GM23338 (cell line): Measurements from ENCODE around the gene SLF2. TPM values are rescaled to one million over a fixed set of nuclear protein-coding genes. Genes with fewer than 3 reads are reported as not detected.

Experiments
- ATAC-seq: fragments of 200-7000 bp; cut with Tn5 transposase; 3 replicates; pipeline ENCODE4 v1.9.1; 2020
- DNase-seq: peaks from one replicate; pipeline ENCODE4 v3.0.0-alpha.2; 2015; ENCODE audit warnings: low spot score
- H2AFZ ChIP-seq: fragments of 200-600 bp; sonication (generic); 2 replicates; pipeline ENCODE4 v1.8.0; 2016; ENCODE audit warnings: antibody characterized with exemption, mild to moderate bottlenecking, moderate library complexity
- H3F3A ChIP-seq: fragments of 200-600 bp; sonication (generic); replicated peaks from 2 replicates; pipeline ENCODE4 v1.8.0; 2017; ENCODE audit warnings: antibody characterized with exemption, mixed run types, low read depth
- H3K27ac ChIP-seq: fragments of 200-600 bp; sonication (generic); 2 replicates; pipeline ENCODE4 v1.6.1; 2016; ENCODE audit warnings: low read depth
- H3K27me3 ChIP-seq: fragments of 200-600 bp; sonication (generic); 2 replicates; pipeline ENCODE4 v1.8.0; 2016; ENCODE audit warnings: mild to moderate bottlenecking, mixed run types, moderate library complexity; ENCODE audit not compliant: insufficient read depth
- H3K36me3 ChIP-seq: fragments of 200-600 bp; sonication (generic); 2 replicates; pipeline ENCODE4 v1.8.0; 2016; ENCODE audit warnings: mild to moderate bottlenecking; ENCODE audit not compliant: insufficient read depth
- H3K4me1 ChIP-seq: fragments of 200-600 bp; sonication (generic); 2 replicates; pipeline ENCODE4 v1.8.0; 2016; ENCODE audit warnings: mild to moderate bottlenecking, moderate library complexity; ENCODE audit not compliant: insufficient read depth
- H3K4me2 ChIP-seq: fragments of 200-600 bp; sonication (generic); 2 replicates; pipeline ENCODE4 v1.7.1; 2017; ENCODE audit warnings: mixed run types
- H3K4me3 ChIP-seq: fragments of 200-600 bp; sonication (generic); 2 replicates; pipeline ENCODE4 v1.6.1; 2016; ENCODE audit warnings: mixed run types
- H3K79me2 ChIP-seq: fragments of 200-600 bp; sonication (generic); replicated peaks from 2 replicates; pipeline ENCODE4 v1.8.0; 2017; ENCODE audit warnings: mild to moderate bottlenecking; ENCODE audit not compliant: insufficient read depth
- H3K9me2 ChIP-seq: fragments of 200-600 bp; sonication (generic); 2 replicates; pipeline ENCODE4 v1.8.0; 2017; ENCODE audit not compliant: insufficient read depth
- H4K20me1 ChIP-seq: fragments of 200-600 bp; sonication (generic); replicated peaks from 2 replicates; pipeline ENCODE4 v1.8.0; 2017; ENCODE audit warnings: mild to moderate bottlenecking; ENCODE audit not compliant: insufficient read depth
- H3K27ac Mint-ChIP-seq: 2 replicates; pipeline ENCODE4 v1.8.0; 2020; ENCODE audit warnings: inconsistent platforms, mild to moderate bottlenecking, moderate library complexity, mixed read lengths
- H3K27me3 Mint-ChIP-seq: 3 replicates; pipeline ENCODE4 v1.8.0; 2022; ENCODE audit warnings: low read depth, mild to moderate bottlenecking, moderate library complexity, mixed read lengths, inconsistent platforms; ENCODE audit not compliant: insufficient read depth, poor library complexity
- H3K36me3 Mint-ChIP-seq: 3 replicates; pipeline ENCODE4 v1.8.0; 2021; ENCODE audit warnings: low read depth, mild to moderate bottlenecking, inconsistent platforms, moderate library complexity, mixed read lengths
- H3K4me1 Mint-ChIP-seq: 3 replicates; pipeline ENCODE4 v1.8.0; 2020; ENCODE audit warnings: mild to moderate bottlenecking, inconsistent platforms, mixed read lengths
- H3K4me3 Mint-ChIP-seq: 3 replicates; pipeline ENCODE4 v1.8.0; 2021; ENCODE audit warnings: moderate library complexity, mild to moderate bottlenecking, inconsistent platforms, mixed read lengths
- H3K9me3 Mint-ChIP-seq: 3 replicates; pipeline ENCODE4 v1.8.0; 2020; ENCODE audit warnings: moderate library complexity, mild to moderate bottlenecking, inconsistent platforms, mixed read lengths
- REST ChIP-seq: IDR thresholded peaks from one replicate; pipeline ENCODE4 v1.6.1; 2018; ENCODE audit warnings: antibody characterized with exemption; ENCODE audit not compliant: unreplicated experiment
- ZNF462 ChIP-seq: fragments of 250-450 bp; sonication (Bioruptor Pico); IDR thresholded peaks from 2 replicates; pipeline ENCODE4 v1.5.0; 2020; ENCODE audit warnings: mild to moderate bottlenecking, moderate library complexity
- polyA plus RNA-seq: library from polyadenylated mRNA; unstranded; fragments of >200 nt; fragmentation: Nextera tagmentation; extraction: Ambion mirVana; gene quantifications from 2 replicates; pipeline ENCODE4 v1.2.1, GENCODE V29; 2016
- total RNA-seq: library from RNA; depleted of rRNA; stranded (reverse); fragments of >200 nt; shearing (Covaris generic); gene quantifications from 2 replicates; pipeline ENCODE4 v1.2.3, GENCODE V29; 2014

The SLF2 gene
- total and polyA plus RNA-seq, 2 experiments from 2014 or later = 13.6 to 22.1 TPM

DNA sequence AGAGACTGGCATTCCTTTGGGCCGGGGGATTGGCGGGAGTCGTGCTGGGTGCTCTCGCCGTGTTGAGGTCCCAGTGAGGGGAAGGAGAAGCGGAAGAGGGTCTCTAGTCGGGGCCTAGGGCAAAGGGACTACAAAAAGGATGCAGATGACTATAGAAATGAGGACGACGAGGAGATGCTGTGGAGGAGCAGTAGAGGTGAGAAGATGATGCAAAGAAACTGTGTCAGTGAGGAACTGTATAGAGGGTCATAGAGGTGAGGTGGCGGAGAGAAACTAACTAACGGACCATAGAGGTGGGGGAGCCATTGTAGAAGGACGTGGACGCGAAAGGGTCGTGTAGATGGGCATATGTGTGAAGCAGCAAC lies 74.9 kb downstream of the SLF2 start:
- Histone ChIP-seq H3F3A (peaks cover 14% of the 10 kb centered on the region), H2AFZ (peak overlapping the region; percentile 99), H3K79me2 (peaks cover 48% of the 10 kb centered on the region), H3K36me3 (peaks cover 18% of the 10 kb centered on the region), H3K4me3 (peak overlapping the region; percentile 100), H3K4me1 (no peaks in the 10 kb centered on the region), H4K20me1 (peaks cover 28% of the 10 kb centered on the region), H3K27me3 (no peaks in the 10 kb centered on the region), H3K27ac (peak overlapping the region; percentile 83), H3K4me2 (peak overlapping the region; percentile 96), H3K9me2 (no peaks in the 10 kb centered on the region)
- DNase-seq = no peak
- Mint-ChIP-seq H3K9me3 (peaks cover 2% of the 10 kb centered on the region; the same call in 1 of the 3 replicates), H3K4me3 (peak overlapping the region; percentile 97), H3K27ac (peak overlapping the region; percentile 97), H3K27me3 (peaks cover 14% of the 10 kb centered on the region), H3K36me3 (peaks cover 40% of the 10 kb centered on the region), H3K4me1 (peaks cover 12% of the 10 kb centered on the region)
- TF ChIP-seq REST = no peak
- ATAC-seq = no peak; the same call in 2 of the 3 replicates

GRCh38 chr10:100988166-100988565 lies 75.4 kb downstream of the SLF2 start:
- Histone ChIP-seq H3K27me3 (no peaks in the 10 kb centered on the region), H3K4me3 (peak overlapping the region; percentile 100), H2AFZ (no peak overlapping the region), H3K27ac (no peak overlapping the region), H3K4me1 (no peaks in the 10 kb centered on the region), H3K36me3 (peaks cover 23% of the 10 kb centered on the region), H3F3A (peaks cover 15% of the 10 kb centered on the region), H3K79me2 (peaks cover 48% of the 10 kb centered on the region), H3K4me2 (peak overlapping the region; percentile 96), H3K9me2 (no peaks in the 10 kb centered on the region), H4K20me1 (peaks cover 28% of the 10 kb centered on the region)
- Mint-ChIP-seq H3K9me3 (peaks cover 2% of the 10 kb centered on the region; the same call in 1 of the 3 replicates), H3K27ac (no peak overlapping the region; the same call in 1 of the 2 replicates), H3K4me3 (peak overlapping the region; percentile 97), H3K36me3 (peaks cover 45% of the 10 kb centered on the region), H3K27me3 (peaks cover 14% of the 10 kb centered on the region), H3K4me1 (peaks cover 12% of the 10 kb centered on the region)
- no peak for DNase-seq
- TF ChIP-seq ZNF462 (CRISPR knock-in tag) = no peak
- TF ChIP-seq REST = no peak
- ATAC-seq = no peak
